NB4 (cell line): ENCODE measurements around the gene TADA2B.

Experiments used
- DNase-seq: peaks from one replicate; pipeline ENCODE4 v3.0.0; 2010; ENCODE audit warnings: low read depth
- H3K4me3 ChIP-seq: one replicate; pipeline ENCODE4 v1.5.1; 2011; ENCODE audit warnings: mild to moderate bottlenecking, low read depth, low read length, moderate library complexity
- CTCF ChIP-seq: IDR thresholded peaks from one replicate; pipeline ENCODE4 v1.5.1; 2012; ENCODE audit warnings: low read depth, low read length
- MAX ChIP-seq: IDR thresholded peaks from 2 replicates; pipeline ENCODE4 v1.6.1; 2011; ENCODE audit warnings: low read depth, low read length
- MYC ChIP-seq: IDR thresholded peaks from 2 replicates; pipeline ENCODE4 v1.6.1; 2011; ENCODE audit warnings: low read depth, low read length
- POLR2A ChIP-seq: IDR thresholded peaks from 2 replicates; pipeline ENCODE4 v1.6.1; 2011; ENCODE audit warnings: mild to moderate bottlenecking; ENCODE audit not compliant: insufficient read length; ENCODE audit errors: extremely low read depth

The TADA2B gene

GRCh38 chr4:7001271-7001670, 41.9 kb upstream of the TADA2B start:
- DNase-seq: no peak
- TF ChIP-seq POLR2A: no peak
- no peak for TF ChIP-seq MAX
- no peak for TF ChIP-seq MYC
- TF ChIP-seq CTCF: no peak
- H3K4me3 ChIP-seq: no peak overlapping the region

GRCh38 chr4:7002336-7002735, 40.8 kb upstream of the TADA2B start:
- no peak for DNase-seq
- no peak for TF ChIP-seq MYC
- no peak for TF ChIP-seq CTCF
- TF ChIP-seq MAX: no peak
- no peak for TF ChIP-seq POLR2A

GRCh38 chr4:7003176-7003878, 39.8 kb upstream of the TADA2B start:
- DNase-seq: no peak
- no peak overlapping the region for H3K4me3 ChIP-seq
- TF ChIP-seq POLR2A: no peak
- no peak for TF ChIP-seq CTCF

More at GRCh38 chr4:7002336-7002735, 40.8 kb upstream of the TADA2B start:
- H3K4me3 ChIP-seq: no peak overlapping the region

- DNase-seq: no peak
- TF ChIP-seq MAX: no peak
- H3K4me3 ChIP-seq: no peak overlapping the region
Observed at GRCh38 chr4:7003879-7004240, 39.3 kb upstream of the TADA2B start.

GRCh38 chr4:7004331-7004730, 38.8 kb upstream of the TADA2B start:
- no peak overlapping the region for H3K4me3 ChIP-seq
- DNase-seq: no peak
- TF ChIP-seq POLR2A (no peak), MYC (no peak), CTCF (no peak), MAX (no peak)

- H3K4me3 ChIP-seq: no peak overlapping the region
- TF ChIP-seq MYC (no peak), CTCF (no peak), MAX (no peak), POLR2A (no peak)
- no peak for DNase-seq
Observed at GRCh38 chr4:7005571-7005970, 37.6 kb upstream of the TADA2B start.
